Upper lobe of left lung (tissue), 4 donors: Measurements from ENCODE around the gene EPHB1.

Experiments
- CTCF ChIP-seq, 6 experiments: fragments of 450-650 bp in 4 of 6; fragments of 200-600 bp in 2 of 6; sonication (generic) in 2 of 6; IDR thresholded peaks; one replicate each; pipeline ENCODE4 v1.5.1; 2016 to 2019; ENCODE audit warnings: antibody characterized with exemption in 6 of 6
- POLR2A ChIP-seq, 4 donors: fragments of 450-650 bp; IDR thresholded peaks; one replicate each; pipeline ENCODE4 v1.5.1; 2016 to 2017; ENCODE audit warnings: antibody characterized with exemption in 4 of 4, mild to moderate bottlenecking in 2 of 4

DNA sequence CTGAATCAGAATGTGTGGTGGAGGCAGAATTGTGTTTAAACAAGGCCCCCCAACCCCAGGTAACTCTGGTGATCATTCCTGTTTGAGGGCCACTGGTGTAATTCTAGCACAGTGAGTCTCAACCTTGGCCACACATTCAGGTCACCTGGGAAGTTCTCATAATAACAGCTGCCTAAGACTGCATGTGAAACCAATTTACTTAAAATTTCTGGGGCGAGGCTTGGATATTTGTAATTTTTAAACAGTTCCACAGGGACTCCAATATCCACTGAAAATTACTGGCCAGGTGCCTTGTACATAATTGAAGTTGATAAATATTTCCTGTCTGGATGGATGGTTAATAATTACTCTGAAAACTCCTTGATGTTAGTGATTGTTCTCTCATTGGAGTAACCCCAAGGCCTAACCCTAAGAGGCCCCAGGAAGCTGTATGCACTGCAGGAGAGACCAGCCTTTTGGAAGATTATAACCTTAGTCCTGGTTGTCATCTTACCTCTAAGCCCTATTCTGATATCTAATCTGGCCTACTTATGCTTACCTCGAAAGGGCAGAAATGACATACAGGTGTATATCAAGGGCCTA lies 25.7 kb upstream of the EPHB1 start:
- no peak for TF ChIP-seq POLR2A (IDR thresholded peaks at IDR 0.05)
- TF ChIP-seq CTCF (IDR thresholded peaks at IDR 0.05), result no peak
